IPS-NIHi11 (cell line): ENCODE results near the gene DHTKD1.
"Not testable (repeated sequence)": the region's sequence is repeated elsewhere in the genome, so short reads cannot be mapped to it uniquely, and the experiment has no call there.

Experiments
- DNase-seq: peaks from one replicate; pipeline ENCODE4 v3.0.0; 2012; ENCODE audit warnings: mixed read lengths, low spot score

The DHTKD1 gene

DNA sequence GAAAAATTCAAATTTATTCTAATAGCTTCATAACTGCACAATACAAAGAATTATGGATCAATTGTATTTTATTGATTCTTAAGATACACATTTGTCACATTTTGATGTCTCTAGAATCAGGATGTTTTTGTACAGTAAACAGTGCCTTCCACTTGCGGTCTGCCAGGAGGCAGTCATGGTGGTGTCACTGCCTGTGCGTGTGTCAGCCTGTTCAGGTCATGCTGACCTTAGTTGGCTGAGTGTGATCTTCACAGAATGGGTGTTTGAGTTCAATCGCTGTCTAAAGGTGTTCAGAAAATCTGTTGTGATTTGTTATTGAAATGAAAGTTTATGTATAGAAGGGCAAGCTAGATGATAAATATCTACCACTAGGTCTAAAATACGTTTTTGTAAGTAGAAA is 81.4 kb downstream of the DHTKD1 start:
- DNase-seq = no peak

DNA sequence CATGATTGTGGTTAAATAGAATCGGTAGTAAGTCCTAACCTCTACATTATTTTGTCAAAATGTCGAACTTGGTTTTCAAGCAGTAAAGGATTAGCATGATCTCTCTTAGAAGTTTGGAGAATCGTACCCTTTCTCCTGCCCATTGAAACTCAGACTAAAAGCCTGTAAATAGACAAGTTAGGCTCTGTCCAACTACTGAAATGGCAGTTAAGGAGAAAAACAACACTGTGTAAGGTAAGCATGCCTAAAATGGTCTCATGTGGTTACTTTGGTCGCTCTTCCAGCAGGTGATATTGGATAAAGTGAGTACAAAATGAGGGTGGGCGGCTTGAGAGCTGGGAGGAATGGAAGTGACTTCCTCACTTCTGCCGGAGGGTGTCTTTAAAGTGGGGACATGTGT is 85.8 kb downstream of the DHTKD1 start:
- no peak for DNase-seq

GRCh38 chr10:12156367-12157123 is 87.8 kb downstream of the DHTKD1 start:
- no peak for DNase-seq

DNA sequence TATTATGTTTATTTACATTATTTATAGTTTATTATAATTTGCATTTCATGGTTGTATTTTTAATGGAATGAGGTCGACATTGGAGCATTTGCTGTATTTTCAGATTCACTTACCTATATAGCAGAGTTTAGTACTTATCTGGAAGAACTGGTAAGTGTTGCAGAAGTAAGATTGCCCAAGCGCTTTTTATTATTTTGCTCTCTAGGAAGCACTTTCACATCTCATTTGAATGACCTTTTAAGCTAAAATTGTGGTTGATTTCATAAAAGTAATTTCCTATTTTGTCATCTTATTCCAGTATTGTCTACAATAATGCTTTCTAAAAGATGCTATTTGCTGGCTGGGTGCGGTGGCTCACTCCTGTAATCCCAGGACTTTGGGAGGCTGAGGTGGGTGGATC is 89.4 kb downstream of the DHTKD1 start:
- no peak for DNase-seq

DNA sequence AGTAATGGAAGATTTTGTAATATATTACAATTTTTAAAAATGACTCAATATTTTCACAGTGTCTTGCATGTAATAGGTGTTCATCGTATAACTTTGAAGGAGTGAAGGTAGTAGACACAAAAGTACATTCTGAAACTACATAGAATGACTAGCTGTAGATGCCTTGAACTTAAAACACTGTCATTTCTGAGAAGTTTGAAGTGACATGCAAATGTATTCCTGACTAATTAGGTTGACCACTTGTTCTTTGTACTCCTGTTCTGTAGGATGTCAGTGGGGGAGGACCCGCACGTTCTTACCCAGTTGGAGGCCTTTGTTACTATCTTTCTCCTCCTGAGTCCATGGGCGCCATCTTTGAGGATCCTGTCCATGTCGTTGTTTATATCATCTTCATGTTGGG is 91.9 kb downstream of the DHTKD1 start:
- no peak for DNase-seq

DNA sequence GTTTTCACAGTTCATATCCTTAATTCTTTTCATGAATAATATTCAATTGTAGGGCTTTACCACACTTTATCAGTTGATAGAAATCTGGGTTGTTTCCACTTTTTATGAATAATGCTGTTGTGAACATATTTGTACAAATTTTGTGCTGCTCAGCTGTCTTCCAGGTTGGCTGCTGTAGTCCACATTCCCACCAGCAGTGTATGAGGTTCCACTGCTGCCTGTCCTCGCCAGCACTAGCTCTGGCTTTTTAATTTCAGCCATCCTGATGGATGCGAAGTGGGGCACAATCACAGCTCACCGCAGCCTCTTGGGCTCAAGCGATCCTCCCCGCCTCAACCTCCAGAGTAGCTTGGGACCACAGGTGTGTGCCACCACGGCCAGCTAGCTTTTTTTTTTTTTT is 94.2 kb downstream of the DHTKD1 start:
- no peak for DNase-seq

DNA sequence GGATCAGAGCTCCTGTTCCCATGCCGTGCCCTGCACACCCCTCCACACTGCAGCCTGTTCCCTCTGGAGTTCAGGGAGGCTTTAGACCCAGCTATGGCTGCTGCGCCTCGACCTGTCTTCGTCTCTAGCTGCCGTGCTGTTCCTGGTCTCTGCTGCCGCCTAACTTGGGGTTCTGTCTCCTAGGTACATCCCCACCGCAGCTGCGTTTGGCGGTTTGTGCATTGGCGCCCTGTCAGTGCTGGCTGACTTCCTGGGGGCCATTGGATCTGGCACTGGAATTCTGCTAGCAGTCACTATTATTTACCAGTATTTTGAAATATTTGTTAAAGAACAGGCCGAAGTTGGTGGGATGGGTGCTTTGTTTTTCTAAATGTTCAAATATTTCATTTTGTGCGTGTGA is 95.3 kb downstream of the DHTKD1 start:
- DNase-seq = no peak

DNA sequence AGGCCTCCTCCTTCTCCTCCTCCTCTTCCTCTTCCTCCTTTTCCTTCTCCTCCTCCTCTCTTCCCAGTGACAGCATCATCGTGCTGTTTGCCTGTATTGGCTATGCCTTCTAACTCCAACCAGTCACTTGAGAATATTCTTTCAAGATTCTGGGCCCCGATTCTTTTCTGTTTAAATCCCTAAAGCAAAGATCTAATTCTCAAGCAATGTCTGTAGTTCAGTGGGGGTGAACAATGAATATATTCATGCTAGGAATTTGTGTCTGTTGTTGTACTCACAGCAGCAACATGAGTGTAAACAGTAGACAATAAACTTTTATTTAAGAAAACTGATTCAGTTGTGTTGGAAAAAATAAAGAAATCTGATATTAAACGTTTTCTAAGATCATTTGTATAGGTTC is 96.3 kb downstream of the DHTKD1 start:
- DNase-seq = no peak

DNA sequence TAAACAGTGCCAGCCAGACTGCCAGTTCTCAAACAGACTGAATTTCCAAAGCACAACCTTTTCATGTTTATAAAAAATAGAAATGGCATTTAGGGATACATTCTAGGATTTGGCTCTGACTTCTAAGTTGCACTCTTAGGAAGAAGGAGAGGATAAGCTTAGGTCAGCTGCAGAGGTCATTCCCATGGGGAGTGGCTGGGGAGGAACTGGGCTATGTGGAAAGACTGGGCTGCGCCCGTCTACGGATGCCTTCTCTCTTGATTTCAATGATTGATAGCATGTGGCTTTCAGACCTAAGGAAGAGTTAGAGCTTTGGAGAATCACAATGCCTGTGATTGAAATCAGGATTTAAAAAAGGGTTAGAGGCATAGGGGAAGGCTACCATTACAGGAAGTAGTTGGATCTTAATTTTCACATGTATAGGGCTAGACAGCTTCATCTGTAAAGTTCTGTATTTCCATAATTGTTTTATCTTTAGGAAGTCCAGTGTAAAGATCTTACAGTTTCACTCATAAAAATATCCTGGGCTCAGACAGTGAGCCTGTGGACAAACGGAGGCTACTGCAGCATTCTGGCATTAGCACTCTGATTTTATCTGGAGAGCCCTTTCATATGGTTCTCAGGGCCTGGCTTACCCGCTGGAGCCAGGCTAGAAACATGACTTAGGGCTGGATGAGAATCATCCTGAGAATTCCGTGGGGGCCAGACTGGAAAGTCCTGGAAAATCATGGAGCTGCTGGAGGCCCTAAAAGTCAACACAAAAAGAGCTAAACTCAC is 97.4 kb downstream of the DHTKD1 start:
- no peak for DNase-seq

DNA sequence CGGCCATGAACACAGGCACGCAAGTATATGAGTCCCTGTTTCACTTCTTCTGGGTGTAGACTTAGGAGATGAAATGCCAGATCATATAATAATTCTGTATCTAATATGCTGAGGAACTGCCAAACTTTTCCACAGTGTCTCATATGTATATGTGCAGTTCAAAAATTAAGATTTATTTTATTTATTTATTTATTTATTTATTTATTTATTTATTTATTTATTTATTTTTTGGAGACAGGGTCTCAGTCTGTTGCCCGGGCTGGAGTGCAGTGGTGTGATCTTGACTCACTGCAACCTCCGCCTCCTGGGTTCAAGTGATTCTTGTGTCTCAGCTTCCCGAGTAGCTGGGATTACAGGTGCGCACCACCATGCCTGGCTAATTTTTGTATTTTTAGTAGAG is 102.8 kb downstream of the DHTKD1 start:
- DNase-seq = not testable (repeated sequence)
